Lower leg skin (tissue), 4 donors: ENCODE data around the gene ARHGEF12. TPM values are rescaled to one million over a fixed set of nuclear protein-coding genes. Genes with fewer than 3 reads are reported as not detected.

Experiments
- DNase-seq, 2 donors: peaks; one replicate each; pipeline ENCODE4 v3.0.0-alpha.2; 2019; ENCODE audit warnings: low spot score in 2 of 2
- H3K4me3 ChIP-seq: fragments of 200-600 bp; sonication (generic); 2 replicates; pipeline ENCODE4 v1.5.1; 2017; ENCODE audit warnings: mild to moderate bottlenecking, low read depth; ENCODE audit not compliant: poor library complexity, severe bottlenecking
- POLR2A ChIP-seq, 2 donors: fragments of 450-650 bp; IDR thresholded peaks; one replicate each; pipeline ENCODE4 v1.6.1; 2016 to 2017; ENCODE audit warnings: antibody characterized with exemption in 2 of 2, mild to moderate bottlenecking in 1 of 2, moderate library complexity in 1 of 2
- WGBS, 2 donors: methylation state at CpG; one replicate each; pipeline ENCODE4 v1.1.5; 2018; 5-methylcytosine and 5-hydroxymethylcytosine counted together
- intact Hi-C: fragments of 100-400 bp; cut with DNase I; formaldehyde crosslinking; loops from one replicate; pipeline ENCODE4 v1.15.0; 2023; ENCODE audit warnings: low total_unique reads
- total RNA-seq, 4 donors: library from RNA; depleted of rRNA; stranded (reverse); fragments of >200 nt; gene quantifications; one replicate each; pipeline ENCODE4 v1.1.0, GENCODE V29; 2016
- TF ChIP-seq, protein P1 (sequence below), 3 donors: fragments of 450-650 bp; IDR thresholded peaks; one replicate each; pipeline ENCODE4 v1.5.1; 2016; ENCODE audit warnings: antibody characterized with exemption in 3 of 3, mild to moderate bottlenecking in 3 of 3, moderate library complexity in 2 of 3

Gene ARHGEF12
- total RNA-seq, 4 donors from 2014 or later: 124 to 153 (median 132) TPM

- TF ChIP-seq POLR2A (IDR thresholded peaks at IDR 0.05): no peak
- TF ChIP-seq, protein P1, sequence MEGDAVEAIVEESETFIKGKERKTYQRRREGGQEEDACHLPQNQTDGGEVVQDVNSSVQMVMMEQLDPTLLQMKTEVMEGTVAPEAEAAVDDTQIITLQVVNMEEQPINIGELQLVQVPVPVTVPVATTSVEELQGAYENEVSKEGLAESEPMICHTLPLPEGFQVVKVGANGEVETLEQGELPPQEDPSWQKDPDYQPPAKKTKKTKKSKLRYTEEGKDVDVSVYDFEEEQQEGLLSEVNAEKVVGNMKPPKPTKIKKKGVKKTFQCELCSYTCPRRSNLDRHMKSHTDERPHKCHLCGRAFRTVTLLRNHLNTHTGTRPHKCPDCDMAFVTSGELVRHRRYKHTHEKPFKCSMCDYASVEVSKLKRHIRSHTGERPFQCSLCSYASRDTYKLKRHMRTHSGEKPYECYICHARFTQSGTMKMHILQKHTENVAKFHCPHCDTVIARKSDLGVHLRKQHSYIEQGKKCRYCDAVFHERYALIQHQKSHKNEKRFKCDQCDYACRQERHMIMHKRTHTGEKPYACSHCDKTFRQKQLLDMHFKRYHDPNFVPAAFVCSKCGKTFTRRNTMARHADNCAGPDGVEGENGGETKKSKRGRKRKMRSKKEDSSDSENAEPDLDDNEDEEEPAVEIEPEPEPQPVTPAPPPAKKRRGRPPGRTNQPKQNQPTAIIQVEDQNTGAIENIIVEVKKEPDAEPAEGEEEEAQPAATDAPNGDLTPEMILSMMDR (IDR thresholded peaks at IDR 0.05): no peak
- intact Hi-C loops: no loop called here
- WGBS, 2 donors: 69 to 100% methylated on average over 2 of the region's 2 CpGs
- no peak for DNase-seq
- H3K4me3 ChIP-seq: no peak overlapping the region
These were observed 57.9 kb downstream of the ARHGEF12 start for GRCh38 chr11:120394119-120394518.

DNA sequence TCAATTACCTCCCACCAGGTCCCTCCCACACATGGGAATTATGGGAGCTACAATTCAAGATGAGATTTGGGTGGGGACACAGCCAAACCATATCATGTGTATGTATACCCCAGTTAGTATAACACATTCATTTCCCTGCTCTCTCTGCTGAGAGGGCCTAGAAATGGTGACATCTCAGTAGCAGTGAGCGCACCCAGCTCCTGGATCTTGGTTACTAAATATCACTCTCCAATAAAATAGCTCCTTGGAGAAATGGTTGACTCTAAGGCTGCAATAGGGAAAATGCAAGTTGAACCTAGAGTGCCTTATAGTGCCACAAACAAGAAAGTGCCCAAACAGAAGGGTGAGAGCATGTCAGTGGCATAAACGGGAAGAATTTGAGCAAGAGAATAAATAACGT, 59.6 kb downstream of the ARHGEF12 start:
- H3K4me3 ChIP-seq: no peak overlapping the region
- 98 to 99% methylated on average over 3 of the region's 3 CpGs for WGBS, 2 donors
- no peak for TF ChIP-seq POLR2A (IDR thresholded peaks at IDR 0.05)
- TF ChIP-seq, protein P1 (IDR thresholded peaks at IDR 0.05): no peak
- no peak for DNase-seq
- intact Hi-C loops: no loop called here

DNA sequence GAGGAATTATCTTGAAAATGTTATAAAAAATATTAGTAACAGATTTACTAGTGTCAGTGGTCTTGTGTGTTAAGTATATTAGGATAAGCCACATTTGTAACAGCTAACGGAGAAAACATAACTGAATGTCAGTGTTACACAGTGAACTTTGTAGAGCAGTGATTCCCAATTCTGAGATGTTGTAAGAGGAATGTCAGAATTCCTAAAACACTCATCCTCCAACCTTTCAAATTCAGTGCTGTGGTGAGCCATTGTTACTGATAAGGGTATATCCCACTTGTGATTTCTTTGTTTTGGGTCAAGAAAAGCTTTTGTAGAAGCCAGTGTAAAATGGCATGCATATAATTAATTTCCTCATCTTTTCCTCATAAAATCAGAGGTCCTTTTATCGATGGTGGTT, 61.9 kb downstream of the ARHGEF12 start:
- no peak for TF ChIP-seq POLR2A (IDR thresholded peaks at IDR 0.05)
- WGBS, 2 donors: 62 to 68% methylated on average over 2 of the region's 2 CpGs
- DNase-seq: no peak
- intact Hi-C loops: no loop called here
- no peak overlapping the region for H3K4me3 ChIP-seq

DNA sequence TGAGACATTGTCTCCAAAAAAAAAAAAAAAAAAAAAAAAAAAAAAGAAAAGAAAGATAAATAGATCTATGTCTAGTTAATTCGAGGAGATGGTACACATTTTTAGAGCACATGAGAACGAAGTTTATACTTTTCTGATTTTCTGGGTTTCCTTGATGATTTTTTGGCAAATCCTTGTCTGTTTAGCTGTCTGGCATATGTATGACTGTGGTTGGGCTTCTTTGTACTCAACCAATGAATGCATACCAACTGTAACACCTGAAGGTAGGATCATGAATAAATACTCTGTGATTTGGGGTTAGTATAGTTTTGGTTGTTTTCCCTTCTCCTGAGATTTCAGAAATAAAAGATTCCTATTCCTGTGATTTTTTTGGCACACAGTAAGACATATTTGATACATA, 63.1 kb downstream of the ARHGEF12 start:
- no peak for DNase-seq
- WGBS, 2 donors: 29 to 31% methylated on average over 2 of the region's 2 CpGs
- intact Hi-C loops: no loop called here

GRCh38 chr11:120400564-120401364, 64.6 kb downstream of the ARHGEF12 start:
- 19 to 21% methylated on average over 7 of the region's 7 CpGs for WGBS, 2 donors
- TF ChIP-seq POLR2A (IDR thresholded peaks at IDR 0.05): no peak
- TF ChIP-seq, protein P1 (IDR thresholded peaks at IDR 0.05): no peak
- DNase-seq: no peak
- H3K4me3 ChIP-seq: no peak overlapping the region
- intact Hi-C loops: no loop called here

More for the DNA sequence above, 63.1 kb downstream of the ARHGEF12 start:
- no peak overlapping the region for H3K4me3 ChIP-seq
- TF ChIP-seq, protein P1 (IDR thresholded peaks at IDR 0.05): no peak
- no peak for TF ChIP-seq POLR2A (IDR thresholded peaks at IDR 0.05)

GRCh38 chr11:120401506-120401905, 65.3 kb downstream of the ARHGEF12 start:
- 30 to 41% methylated on average over 1 of the region's 1 CpG for WGBS, 2 donors
- no peak for TF ChIP-seq POLR2A (IDR thresholded peaks at IDR 0.05)
- TF ChIP-seq, protein P1 (IDR thresholded peaks at IDR 0.05): no peak
- H3K4me3 ChIP-seq: no peak overlapping the region
- intact Hi-C loops: no loop called here
- no peak for DNase-seq
